Daoy (cell line): ENCODE results near the gene SLC38A3. TPM values are rescaled to one million over a fixed set of nuclear protein-coding genes. Genes with fewer than 3 reads are reported as not detected.
"Not testable (repeated sequence)": the region's sequence is repeated elsewhere in the genome, so short reads cannot be mapped to it uniquely, and the experiment has no call there.

Source experiments
- DNase-seq: peaks from one replicate; pipeline ENCODE4 v3.0.0-alpha.2; 2015; ENCODE audit warnings: low read depth
- total RNA-seq: library from RNA; depleted of rRNA; stranded (reverse); fragments of >200 nt; shearing (Covaris generic); gene quantifications from 2 replicates; pipeline ENCODE4 v1.2.3, GENCODE V29; 2014

SLC38A3 gene
- total RNA-seq, 1 experiment from 2014 or later: not detected

- no peak for DNase-seq
Measured at GRCh38 chr3:50231581-50231980, 26.5 kb downstream of the SLC38A3 start.

GRCh38 chr3:50232303-50232702 lies 27.2 kb downstream of the SLC38A3 start:
- DNase-seq: no peak

GRCh38 chr3:50233176-50233575 lies 28.1 kb downstream of the SLC38A3 start:
- DNase-seq: no peak

- DNase-seq: peak; percentile 98
Measured at GRCh38 chr3:50235716-50236483, 30.8 kb downstream of the SLC38A3 start, which contains the start of gene GNAI2. Gene GNAI2, plus strand, starts transcription at chr3:50236204. Its CDS starts 132 bp downstream, at chr3:50236336.

GRCh38 chr3:50236484-50237132 lies 31.5 kb downstream of the SLC38A3 start:
- DNase-seq: no peak

- DNase-seq: peak; percentile 33
Measured at GRCh38 chr3:50237133-50237651, 32.1 kb downstream of the SLC38A3 start.

- DNase-seq: peak; percentile 90
Measured at GRCh38 chr3:50237754-50238548, 32.9 kb downstream of the SLC38A3 start.

- DNase-seq: peak; percentile 46
Measured at GRCh38 chr3:50238549-50239026, 33.5 kb downstream of the SLC38A3 start.

GRCh38 chr3:50239649-50240048 lies 34.6 kb downstream of the SLC38A3 start:
- DNase-seq: no peak

GRCh38 chr3:50241163-50241562 lies 36.1 kb downstream of the SLC38A3 start:
- DNase-seq: no peak

- no peak for DNase-seq
Measured at GRCh38 chr3:50241713-50242380, 36.8 kb downstream of the SLC38A3 start.

- DNase-seq: no peak
Measured at GRCh38 chr3:50242381-50242770, 37.3 kb downstream of the SLC38A3 start.

- DNase-seq: peak; percentile 82
Measured at GRCh38 chr3:50242851-50243542, 37.9 kb downstream of the SLC38A3 start.

- DNase-seq: no peak
Measured at GRCh38 chr3:50243543-50243895, 38.4 kb downstream of the SLC38A3 start.

- DNase-seq: not testable (repeated sequence)
Measured at GRCh38 chr3:50244813-50245212, 39.7 kb downstream of the SLC38A3 start.

- DNase-seq: no peak
Measured at GRCh38 chr3:50245251-50245745, 40.2 kb downstream of the SLC38A3 start.

- DNase-seq: peak; percentile 60
Measured at GRCh38 chr3:50245831-50246516, 40.9 kb downstream of the SLC38A3 start.

- DNase-seq: peak; percentile 97
Measured at GRCh38 chr3:50246517-50246954, 41.5 kb downstream of the SLC38A3 start.

- peak; percentile 77 for DNase-seq
Measured at GRCh38 chr3:50248387-50248786, 43.3 kb downstream of the SLC38A3 start.

- no peak for DNase-seq
Measured at GRCh38 chr3:50249457-50249856, 44.4 kb downstream of the SLC38A3 start.
